ENCODE data around the gene PPARA. TPM values are rescaled to one million over a fixed set of nuclear protein-coding genes. Genes with fewer than 3 reads are reported as not detected.

The PPARA gene
- total and polyA plus RNA-seq, 12 donors: 5.1 to 208 (median 37.4) TPM

DNA sequence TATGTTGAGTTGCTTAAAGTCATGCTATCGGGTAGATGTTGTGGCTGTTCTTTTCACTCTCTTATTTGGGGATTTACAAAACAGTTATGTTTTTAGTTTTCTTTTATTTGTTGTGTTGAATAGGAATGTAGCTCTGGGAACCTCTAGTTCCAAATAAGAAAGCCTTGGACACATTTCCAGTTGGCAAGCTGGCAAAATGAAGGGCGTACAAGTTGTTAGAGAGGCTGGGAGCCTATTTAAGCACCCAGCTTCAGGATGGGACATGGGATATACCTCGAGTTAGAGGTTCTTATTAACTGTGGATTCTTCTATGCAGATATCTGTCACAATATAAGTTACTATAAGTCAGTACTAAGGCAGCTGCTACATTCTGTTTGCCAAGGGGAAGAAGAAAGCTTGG is 22.8 kb downstream of the PPARA start:
- H3K9me3 ChIP-seq (replicated peaks in 1 of 3): no peaks in the 10 kb centered on the region
- intact Hi-C loops (cut with DNase I): no loop called here
- peaks cover 22 to 31% of the 10 kb centered on the region in 2 donors for H3K4me1 ChIP-seq (replicated peaks in 1 of 2)
- H3K4me3 ChIP-seq: no peak overlapping the region
- peak in 1 of 7 donors; percentile 47 for DNase-seq
- peaks cover 0 to 4% of the 10 kb centered on the region in 2 donors for H3K36me3 ChIP-seq (replicated peaks in 1 of 2)
- H3K27me3 ChIP-seq: no peaks in the 10 kb centered on the region
- TF ChIP-seq POLR2A (IDR thresholded peaks at IDR 0.05): no peak
- TF ChIP-seq, protein P1, sequence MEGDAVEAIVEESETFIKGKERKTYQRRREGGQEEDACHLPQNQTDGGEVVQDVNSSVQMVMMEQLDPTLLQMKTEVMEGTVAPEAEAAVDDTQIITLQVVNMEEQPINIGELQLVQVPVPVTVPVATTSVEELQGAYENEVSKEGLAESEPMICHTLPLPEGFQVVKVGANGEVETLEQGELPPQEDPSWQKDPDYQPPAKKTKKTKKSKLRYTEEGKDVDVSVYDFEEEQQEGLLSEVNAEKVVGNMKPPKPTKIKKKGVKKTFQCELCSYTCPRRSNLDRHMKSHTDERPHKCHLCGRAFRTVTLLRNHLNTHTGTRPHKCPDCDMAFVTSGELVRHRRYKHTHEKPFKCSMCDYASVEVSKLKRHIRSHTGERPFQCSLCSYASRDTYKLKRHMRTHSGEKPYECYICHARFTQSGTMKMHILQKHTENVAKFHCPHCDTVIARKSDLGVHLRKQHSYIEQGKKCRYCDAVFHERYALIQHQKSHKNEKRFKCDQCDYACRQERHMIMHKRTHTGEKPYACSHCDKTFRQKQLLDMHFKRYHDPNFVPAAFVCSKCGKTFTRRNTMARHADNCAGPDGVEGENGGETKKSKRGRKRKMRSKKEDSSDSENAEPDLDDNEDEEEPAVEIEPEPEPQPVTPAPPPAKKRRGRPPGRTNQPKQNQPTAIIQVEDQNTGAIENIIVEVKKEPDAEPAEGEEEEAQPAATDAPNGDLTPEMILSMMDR (IDR thresholded peaks at IDR 0.05): no peak
- WGBS, 4 donors: 36 to 50% (median 44%) methylated on average over 3 of the region's 3 CpGs
- peak overlapping the region in 3 of 5 donors; percentile 7 to 48 (median 36) for H3K27ac ChIP-seq

GRCh38 chr22:46175631-46176030 is 25.3 kb downstream of the PPARA start:
- H3K27ac ChIP-seq: no peak overlapping the region
- H3K36me3 ChIP-seq (replicated peaks in 1 of 2): peaks cover 0 to 4% of the 10 kb centered on the region in 2 donors
- TF ChIP-seq, protein P1 (IDR thresholded peaks at IDR 0.05): no peak
- no peak for TF ChIP-seq POLR2A (IDR thresholded peaks at IDR 0.05)
- intact Hi-C loops (cut with DNase I): no loop called here
- H3K27me3 ChIP-seq: no peaks in the 10 kb centered on the region
- H3K4me1 ChIP-seq (replicated peaks in 1 of 2): peaks cover 21 to 31% of the 10 kb centered on the region in 2 donors
- H3K4me3 ChIP-seq: no peak overlapping the region
- H3K9me3 ChIP-seq (replicated peaks in 1 of 3): peaks cover 0 to 4% (median 0%) of the 10 kb centered on the region in 3 donors
- DNase-seq: no peak
- WGBS, 4 donors: 85 to 89% (median 87%) methylated on average over 5 of the region's 5 CpGs

DNA sequence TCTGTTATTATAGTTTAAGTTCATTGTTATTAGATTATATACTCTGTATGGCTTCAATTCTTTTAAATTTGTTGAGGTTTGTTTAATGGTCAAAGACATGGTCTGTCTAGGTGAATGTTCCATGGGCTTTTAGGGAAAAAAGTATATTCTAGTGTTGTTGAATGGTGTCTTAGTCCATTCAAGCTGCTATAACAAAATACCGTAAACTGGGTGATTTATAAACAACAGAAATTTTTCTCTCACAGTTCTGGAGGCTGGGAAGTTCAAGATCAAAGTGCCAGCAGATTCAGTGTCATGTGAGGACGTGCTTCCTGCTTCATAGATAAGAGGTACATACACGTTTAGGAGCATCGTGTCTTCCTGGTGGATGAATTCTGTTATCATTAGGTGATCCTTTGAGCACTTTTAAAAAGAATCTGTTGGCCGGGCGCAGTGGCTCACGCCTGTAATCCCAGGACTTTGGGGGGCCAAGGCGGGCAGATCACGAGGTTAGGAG is 26.2 kb downstream of the PPARA start:
- peaks cover 0 to 4% of the 10 kb centered on the region in 2 donors for H3K36me3 ChIP-seq (replicated peaks in 1 of 2)
- no peaks in the 10 kb centered on the region for H3K27me3 ChIP-seq

GRCh38 chr22:46178755-46179505 is 28.6 kb downstream of the PPARA start:
- TF ChIP-seq, protein P1 (IDR thresholded peaks at IDR 0.05): no peak
- TF ChIP-seq POLR2A (IDR thresholded peaks at IDR 0.05): no peak
- peak in 1 of 7 donors; percentile 29 for DNase-seq
- Histone ChIP-seq H3K27me3 (no peaks in the 10 kb centered on the region), H3K4me1 (replicated peaks in 1 of 2) (no peaks in the 10 kb centered on the region), H3K4me3 (no peak overlapping the region), H3K9me3 (replicated peaks in 1 of 3) (peaks cover 0 to 12% (median 0%) of the 10 kb centered on the region in 3 donors), H3K36me3 (replicated peaks in 1 of 2) (peaks cover 0 to 11% of the 10 kb centered on the region in 2 donors), H3K27ac (no peak overlapping the region)
- 93 to 98% (median 96%) methylated on average over 4 of the region's 4 CpGs for WGBS, 4 donors
- intact Hi-C loops (cut with DNase I): no loop called here

More for the DNA sequence above, 26.2 kb downstream of the PPARA start:
- peak in 1 of 7 donors; percentile 29 for DNase-seq
- H3K27ac ChIP-seq: no peak overlapping the region
- peaks cover 12 to 22% of the 10 kb centered on the region in 2 donors for H3K4me1 ChIP-seq (replicated peaks in 1 of 2)
- H3K9me3 ChIP-seq (replicated peaks in 1 of 3): peaks cover 0 to 12% (median 0%) of the 10 kb centered on the region in 3 donors
- TF ChIP-seq, protein P1 (IDR thresholded peaks at IDR 0.05): no peak
- TF ChIP-seq POLR2A (IDR thresholded peaks at IDR 0.05): no peak
- 75 to 88% (median 85%) methylated on average over 7 to 9 of the region's 9 CpGs for WGBS, 4 donors
- H3K4me3 ChIP-seq: no peak overlapping the region
- intact Hi-C loops (cut with DNase I): no loop called here
